GM18520 (cell line): Measurements from ENCODE around the gene TMEM184B.

ENCODE experiments used
- ATAC-seq: cut with Tn5 transposase; IDR thresholded peaks from one replicate; pipeline ENCODE4 v1.9.1; 2021; ENCODE audit not compliant: unreplicated experiment

TMEM184B gene

GRCh38 chr22:38207898-38208432, 64.8 kb downstream of the TMEM184B start:
- ATAC-seq, result no peak

DNA sequence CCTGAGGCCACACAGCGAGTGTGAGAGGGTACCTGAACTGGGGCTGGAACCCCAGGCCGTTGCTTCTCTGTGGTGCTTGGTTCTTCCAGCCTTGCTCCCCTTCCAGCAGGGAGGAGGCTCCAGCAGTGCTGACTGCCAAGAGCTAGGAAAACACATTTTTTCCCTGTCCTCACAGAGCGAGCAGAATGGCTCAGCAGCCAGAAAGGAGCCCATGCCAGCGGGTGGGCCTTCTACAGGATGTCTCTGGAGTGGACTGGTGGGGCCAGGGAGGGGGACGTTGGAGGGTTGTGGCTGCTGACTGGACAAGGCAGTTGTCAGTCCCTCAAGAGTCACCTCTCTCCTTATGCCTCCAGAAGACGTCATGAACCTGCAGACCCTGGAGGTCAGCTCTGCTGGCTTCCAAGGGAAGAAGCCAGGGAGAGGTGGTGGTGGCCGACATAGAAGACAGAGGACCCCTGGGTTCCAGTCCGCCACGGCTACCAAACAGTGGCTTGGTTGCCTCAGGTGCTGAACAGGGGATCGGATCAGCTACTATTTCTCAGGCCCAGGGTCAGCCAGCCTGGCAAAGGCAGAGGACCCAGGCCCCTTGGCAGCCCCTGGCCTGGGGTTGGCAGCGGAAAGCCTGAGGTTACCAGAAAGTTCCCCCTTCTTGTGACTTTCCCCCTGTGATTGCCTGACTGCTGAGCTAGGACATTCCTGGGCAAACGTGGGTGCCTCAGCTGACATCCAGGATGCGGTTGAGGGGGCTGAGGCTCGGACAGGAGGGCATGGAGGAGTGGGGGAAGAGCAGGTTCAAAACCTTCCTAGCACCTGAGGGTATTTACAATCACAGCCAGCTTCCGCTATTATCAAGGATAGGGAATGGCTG, 67.3 kb downstream of the TMEM184B start:
- ATAC-seq, result no peak

- ATAC-seq, result no peak
Measured at GRCh38 chr22:38204784-38205183, 68.0 kb downstream of the TMEM184B start.

DNA sequence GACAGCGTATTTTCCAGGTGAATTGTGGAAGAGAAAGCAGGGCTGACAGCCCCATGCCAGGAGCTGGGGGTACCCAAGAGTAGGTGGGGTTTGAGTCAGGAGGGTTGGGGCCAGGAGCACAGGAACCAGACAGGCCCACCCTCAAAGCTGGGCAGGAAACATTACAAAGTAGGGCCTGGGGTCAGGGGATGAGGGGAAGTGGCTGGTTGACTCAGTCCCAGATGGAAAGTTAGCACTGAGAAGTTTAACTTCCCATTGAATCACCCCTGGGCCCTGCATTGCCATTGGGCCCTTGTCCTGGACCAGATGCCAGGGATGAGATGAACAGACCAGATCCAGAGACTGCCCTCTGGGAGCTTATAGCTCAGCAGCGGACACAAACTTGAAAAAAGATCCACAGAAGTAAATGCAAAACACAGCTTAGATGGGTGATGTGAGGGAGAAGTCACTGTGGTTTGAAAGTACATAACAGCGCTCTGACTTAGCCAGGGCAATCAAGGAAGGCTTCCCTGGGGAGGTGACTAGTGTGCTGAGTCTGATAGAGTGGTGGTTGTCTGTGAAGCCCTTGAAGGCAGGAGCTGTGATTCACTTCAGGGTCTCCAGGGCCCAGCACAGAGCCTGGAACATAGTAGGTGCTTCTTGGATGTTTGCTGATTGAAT, 68.8 kb downstream of the TMEM184B start:
- no peak for ATAC-seq

- no peak for ATAC-seq
Measured at GRCh38 chr22:38203090-38203810, 69.6 kb downstream of the TMEM184B start.

DNA sequence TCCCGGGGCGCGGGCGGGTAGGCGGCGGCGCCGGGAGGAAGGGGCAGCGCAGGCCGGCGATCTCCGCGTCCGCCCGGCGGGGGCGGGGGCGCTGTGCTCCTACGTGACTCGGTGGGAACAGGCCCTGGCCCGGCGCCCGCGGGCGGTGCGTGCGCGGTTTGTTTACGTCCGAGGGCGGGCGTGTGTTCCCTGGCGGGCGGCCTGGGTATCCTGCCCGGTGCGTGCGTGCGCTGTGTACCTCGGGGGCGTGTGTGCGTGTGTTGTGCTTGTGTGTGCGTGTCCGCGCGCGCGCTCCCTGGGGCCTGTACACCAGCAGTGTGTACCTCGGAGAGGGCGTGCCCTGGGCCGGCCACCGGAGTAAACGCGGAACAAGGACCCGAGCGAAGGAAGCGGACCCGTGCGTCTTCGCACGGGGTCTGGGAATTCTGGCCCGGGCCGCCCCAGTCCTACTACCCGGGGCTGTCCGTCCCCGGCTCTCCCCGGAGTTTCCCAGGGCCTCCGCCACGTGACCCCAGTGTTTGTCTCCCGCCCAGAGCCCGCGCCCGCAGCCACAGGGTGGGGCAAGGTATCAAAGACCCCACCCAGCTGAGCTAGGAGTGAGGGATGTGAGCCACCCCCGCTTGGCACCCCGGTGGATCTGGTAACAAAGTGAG, 70.2 kb downstream of the TMEM184B start:
- ATAC-seq, result no peak

DNA sequence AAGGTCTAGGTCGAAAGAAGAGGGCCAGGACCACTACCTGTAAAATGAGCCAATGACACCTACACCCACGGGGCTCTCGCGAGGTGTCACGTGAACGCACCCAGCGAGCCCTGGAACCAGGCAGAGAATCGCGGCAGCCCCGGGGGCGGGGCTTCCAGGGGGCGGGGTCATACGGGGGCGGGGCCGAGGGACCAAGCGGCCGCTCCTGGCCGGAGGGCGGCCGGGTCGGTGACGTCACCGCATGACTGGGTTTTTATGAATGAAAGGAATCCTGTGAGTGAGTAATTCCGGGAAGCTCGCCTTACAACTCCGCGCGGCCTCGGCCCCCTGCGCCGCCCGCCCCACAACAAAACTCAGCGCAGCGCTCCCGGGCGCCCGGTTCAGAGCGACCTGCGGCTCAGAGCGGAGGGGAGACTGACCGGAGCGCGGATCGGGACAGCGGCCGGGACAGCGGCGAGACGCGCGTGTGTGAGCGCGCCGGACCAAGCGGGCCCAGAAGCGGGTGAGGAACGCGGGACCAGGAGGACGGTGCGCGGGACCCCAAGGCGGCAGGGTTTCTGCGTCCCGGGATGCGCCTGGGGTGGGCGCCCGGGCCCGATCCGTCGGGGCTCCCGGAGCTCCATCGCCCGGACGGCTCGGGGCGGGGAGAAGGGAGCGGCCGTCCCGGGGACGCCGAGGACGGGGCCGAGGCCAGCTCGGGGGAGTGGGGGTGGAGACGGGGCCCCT, 70.9 kb downstream of the TMEM184B start, which contains the start of gene MAFF:
Gene MAFF (plus strand): TSS at position 284 of the 726 bp plus-strand sequence. CDS start 11,860 bp downstream, outside the sequence.
- ATAC-seq, result peak; percentile 39

- ATAC-seq, result no peak
Measured at GRCh38 chr22:38201371-38201710, 71.5 kb downstream of the TMEM184B start.

DNA sequence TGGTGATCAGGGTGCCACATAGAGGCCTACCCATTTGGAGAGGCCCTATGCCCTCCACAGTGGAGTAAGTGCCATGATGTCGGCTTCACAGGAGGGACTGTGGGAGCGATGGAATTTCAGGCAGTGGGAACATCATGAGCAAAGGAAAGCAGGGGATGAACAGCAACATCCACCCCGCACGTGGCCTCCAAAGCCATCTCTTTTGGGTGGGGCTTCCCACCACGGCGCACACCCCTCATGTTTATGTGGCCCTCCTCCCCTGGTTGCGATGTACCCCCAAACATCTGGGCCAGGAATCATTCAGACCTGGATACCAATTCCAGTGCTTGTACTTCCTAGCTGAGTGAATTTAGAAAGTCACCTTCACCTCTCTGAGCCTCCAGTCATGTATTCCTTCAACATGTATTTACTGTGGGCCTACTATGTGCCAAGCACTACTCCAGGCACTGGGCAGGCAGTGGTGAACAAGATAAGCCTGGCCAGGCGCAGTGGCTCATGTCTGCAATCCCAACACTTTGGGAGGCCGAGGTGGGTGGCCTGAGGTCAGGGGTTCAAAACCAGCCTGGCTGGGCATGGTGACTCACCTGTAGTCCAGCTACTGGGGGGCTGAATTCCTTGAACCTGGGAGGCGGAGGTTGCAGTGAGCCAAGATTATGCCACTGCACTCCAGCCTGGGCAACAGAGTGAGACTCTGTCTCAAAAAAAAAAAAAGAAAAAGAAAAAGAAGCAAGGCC, 72.8 kb downstream of the TMEM184B start:
- ATAC-seq, result no peak

GRCh38 chr22:38196791-38197419, 75.9 kb downstream of the TMEM184B start:
- ATAC-seq, result no peak

DNA sequence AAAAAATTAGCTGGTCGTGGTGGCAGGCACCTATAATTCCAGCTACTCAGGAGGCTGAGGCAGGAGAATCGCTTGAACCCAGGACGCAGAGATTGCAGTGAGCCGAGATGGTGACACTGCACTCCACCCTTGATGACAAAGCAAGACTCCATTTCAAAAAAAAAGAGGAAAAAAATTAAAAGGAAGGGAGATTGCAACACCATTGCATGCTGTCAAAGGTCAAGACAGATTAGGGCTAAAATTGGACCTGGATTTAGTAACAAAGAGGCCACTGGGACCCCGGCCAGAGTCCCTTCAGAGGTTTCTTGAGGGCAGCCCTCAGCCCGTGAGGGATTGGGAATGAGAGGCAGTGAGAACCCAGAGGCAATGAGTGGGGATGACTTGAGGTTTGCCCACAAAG, 79.2 kb downstream of the TMEM184B start:
- no peak for ATAC-seq

GRCh38 chr22:38192475-38192863, 80.3 kb downstream of the TMEM184B start:
- no peak for ATAC-seq

- ATAC-seq, result no peak
Measured at GRCh38 chr22:38191731-38192474, 80.9 kb downstream of the TMEM184B start.

DNA sequence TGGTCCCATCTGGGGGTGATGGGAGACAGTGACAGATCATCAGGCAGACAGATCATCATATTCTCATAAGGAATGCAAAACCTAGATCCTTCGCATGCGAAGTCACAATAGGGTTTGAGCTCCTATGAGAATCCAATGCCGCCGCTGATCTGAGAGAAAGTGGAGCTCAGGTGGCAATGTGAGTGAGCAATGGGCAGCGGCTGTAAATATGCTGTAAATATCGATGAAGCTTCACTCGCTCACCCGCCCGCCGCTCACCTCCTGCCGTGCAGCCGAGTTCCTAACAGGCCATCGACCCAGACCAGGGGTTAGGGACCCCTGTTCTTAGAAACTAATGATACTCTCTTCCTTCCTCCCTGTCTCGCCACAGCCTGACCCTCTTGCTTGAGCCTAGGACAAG, 81.8 kb downstream of the TMEM184B start:
- no peak for ATAC-seq

DNA sequence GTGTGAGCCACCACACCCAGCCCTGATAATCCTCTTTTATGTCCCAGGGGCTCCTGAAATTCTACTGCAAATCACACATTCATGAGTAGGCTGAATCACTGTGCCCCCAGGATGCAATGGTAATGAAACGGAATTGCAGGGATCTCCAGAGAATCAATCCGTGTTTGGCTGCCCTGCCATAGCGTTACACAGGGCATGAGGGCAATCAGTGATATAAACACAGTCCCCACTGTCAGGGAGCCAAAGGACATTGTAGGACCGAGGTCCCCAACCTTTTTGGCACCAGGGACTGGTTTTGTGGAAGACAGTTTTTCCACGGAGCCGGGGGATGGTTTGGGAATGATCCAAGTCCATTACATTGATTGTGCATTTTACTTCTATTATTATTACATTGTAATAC, 82.2 kb downstream of the TMEM184B start:
- no peak for ATAC-seq

DNA sequence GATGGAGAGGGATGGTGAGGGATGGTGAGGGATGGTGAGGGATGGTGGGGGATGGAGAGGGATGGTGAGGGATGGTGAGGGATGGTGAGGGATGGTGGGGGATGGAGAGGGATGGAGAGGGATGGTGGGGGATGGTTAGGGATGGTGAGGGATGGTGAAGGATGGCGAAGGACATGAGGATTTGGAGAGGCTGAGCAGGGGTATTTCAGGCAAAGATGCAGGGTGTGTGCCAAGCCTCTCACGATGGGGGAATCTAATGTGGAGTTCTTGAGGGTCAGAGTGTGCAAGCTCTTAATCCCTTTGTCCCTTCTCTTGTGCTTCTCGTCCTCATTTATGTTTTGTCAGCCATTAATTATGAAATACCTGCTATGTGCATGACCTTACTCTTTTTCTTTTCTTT, 83.7 kb downstream of the TMEM184B start:
- no peak for ATAC-seq

GRCh38 chr22:38187413-38188212, 85.2 kb downstream of the TMEM184B start:
- ATAC-seq, result no peak

- no peak for ATAC-seq
Measured at GRCh38 chr22:38186429-38186828, 86.4 kb downstream of the TMEM184B start.
